GM18507 (cell line): ENCODE measurements around the gene VTCN1.
"Not testable (repeated sequence)": the region's sequence is repeated elsewhere in the genome, so short reads cannot be mapped to it uniquely, and the experiment has no call there.

Experiments
- DNase-seq: peaks from one replicate; pipeline ENCODE4 v3.0.0; 2011; ENCODE audit warnings: low read depth; ENCODE audit not compliant: insufficient read length; ENCODE audit errors: extremely low spot score
- FAIRE-seq: peaks from 2 replicates; lab custom pipeline; 2011; peaks lifted over from hg19 to GRCh38; lab: Jason Lieb, UNC

Gene VTCN1

GRCh38 chr1:117107364-117107763 lies 103.4 kb downstream of the VTCN1 start:
- no peak for DNase-seq
- no peak for FAIRE-seq

GRCh38 chr1:117106478-117106877 lies 104.2 kb downstream of the VTCN1 start:
- DNase-seq (no peak), FAIRE-seq (no peak)

GRCh38 chr1:117105722-117106121 lies 105.0 kb downstream of the VTCN1 start:
- DNase-seq: no peak
- FAIRE-seq: no peak

- no peak for FAIRE-seq
These were observed 105.7 kb downstream of the VTCN1 start for GRCh38 chr1:117104986-117105385.

GRCh38 chr1:117101858-117102257 lies 108.9 kb downstream of the VTCN1 start:
- FAIRE-seq: not testable (repeated sequence)

More at GRCh38 chr1:117104986-117105385, 105.7 kb downstream of the VTCN1 start:
- no peak for DNase-seq

GRCh38 chr1:117101334-117101733 lies 109.4 kb downstream of the VTCN1 start:
- no peak for FAIRE-seq
- no peak for DNase-seq

More at GRCh38 chr1:117101858-117102257, 108.9 kb downstream of the VTCN1 start:
- DNase-seq: not testable (repeated sequence)

- no peak for FAIRE-seq
These were observed 112.3 kb downstream of the VTCN1 start for GRCh38 chr1:117098287-117098890.

GRCh38 chr1:117097443-117097842 lies 113.3 kb downstream of the VTCN1 start:
- no peak for FAIRE-seq
- no peak for DNase-seq

More at GRCh38 chr1:117098287-117098890, 112.3 kb downstream of the VTCN1 start:
- DNase-seq: no peak

GRCh38 chr1:117096951-117097408 lies 113.7 kb downstream of the VTCN1 start:
- FAIRE-seq: no peak
- no peak for DNase-seq

GRCh38 chr1:117094841-117095604 lies 115.7 kb downstream of the VTCN1 start:
- FAIRE-seq (no peak), DNase-seq (no peak)

- FAIRE-seq (no peak), DNase-seq (no peak)
These were observed 116.7 kb downstream of the VTCN1 start for GRCh38 chr1:117093870-117094621.
